DOHH2 (cell line): Measurements from ENCODE around the gene ABHD1.

Source experiments
- H3F3A ChIP-seq: fragments of 200-600 bp; sonication (generic), shearing (Covaris generic); 2 replicates; pipeline ENCODE4 v1.6.0; 2016; ENCODE audit warnings: antibody characterized with exemption, mild to moderate bottlenecking; ENCODE audit not compliant: control insufficient read depth, insufficient read depth
- H3K27ac ChIP-seq: fragments of 200-600 bp; sonication (generic); 2 replicates; pipeline ENCODE4 v1.5.1; 2014; ENCODE audit warnings: low read depth, mild to moderate bottlenecking, low read length, moderate library complexity
- H3K27me3 ChIP-seq: fragments of 200-600 bp; sonication (generic); 2 replicates; pipeline ENCODE4 v1.6.1; 2014; ENCODE audit warnings: mild to moderate bottlenecking, low read length, mixed read lengths; ENCODE audit not compliant: control insufficient read depth
- H3K36me3 ChIP-seq: fragments of 200-600 bp; sonication (generic); 2 replicates; pipeline ENCODE4 v1.6.1; 2014; ENCODE audit warnings: mild to moderate bottlenecking, low read length, moderate library complexity, mixed read lengths; ENCODE audit not compliant: control insufficient read depth
- H3K4me1 ChIP-seq: fragments of 200-600 bp; sonication (generic); 2 replicates; pipeline ENCODE4 v1.6.1; 2014; ENCODE audit warnings: mild to moderate bottlenecking, low read length, mixed read lengths; ENCODE audit not compliant: control insufficient read depth
- H3K4me2 ChIP-seq: fragments of 200-600 bp; sonication (generic); 2 replicates; pipeline ENCODE4 v1.6.0; 2014; ENCODE audit warnings: mild to moderate bottlenecking, low read length, moderate library complexity
- H3K4me3 ChIP-seq: fragments of 200-600 bp; sonication (generic); 2 replicates; pipeline ENCODE4 v1.5.1; 2014; ENCODE audit warnings: mild to moderate bottlenecking, low read length, mixed read lengths
- H3K79me2 ChIP-seq: fragments of 200-600 bp; sonication (generic); 2 replicates; pipeline ENCODE4 v1.6.1; 2014; ENCODE audit warnings: mild to moderate bottlenecking, low read length, mixed read lengths; ENCODE audit not compliant: control insufficient read depth
- H3K9me2 ChIP-seq: fragments of 200-600 bp; sonication (generic); replicated peaks from 2 replicates; pipeline ENCODE4 v1.6.1; 2014; ENCODE audit warnings: mild to moderate bottlenecking, low read length, mixed read lengths; ENCODE audit not compliant: control insufficient read depth
- H3K9me3 ChIP-seq: fragments of 200-600 bp; sonication (generic); 2 replicates; pipeline ENCODE4 v1.6.1; 2014; ENCODE audit warnings: antibody characterized with exemption, low read length, mixed read lengths; ENCODE audit not compliant: control insufficient read depth, insufficient read depth
- H4K20me1 ChIP-seq: fragments of 200-600 bp; sonication (generic); 2 replicates; pipeline ENCODE4 v1.6.0; 2014; ENCODE audit warnings: low read depth, mild to moderate bottlenecking, antibody characterized with exemption, low read length, moderate library complexity; ENCODE audit not compliant: control insufficient read depth, insufficient read depth
- EZH2phosphoT487 ChIP-seq: fragments of 200-600 bp; sonication (generic); IDR thresholded peaks from 2 replicates; pipeline ENCODE4 v1.6.1; 2017; ENCODE audit warnings: borderline replicate concordance, mild to moderate bottlenecking, antibody characterized with exemption, low read length, moderate library complexity, mixed read lengths
- TF ChIP-seq, protein P1 (sequence below): fragments of 200-600 bp; sonication (generic); IDR thresholded peaks from one replicate; pipeline ENCODE4 v1.5.1; 2014; ENCODE audit warnings: antibody characterized with exemption, mild to moderate bottlenecking, low read depth, low read length; ENCODE audit not compliant: poor library complexity, severe bottlenecking

Gene ABHD1

DNA sequence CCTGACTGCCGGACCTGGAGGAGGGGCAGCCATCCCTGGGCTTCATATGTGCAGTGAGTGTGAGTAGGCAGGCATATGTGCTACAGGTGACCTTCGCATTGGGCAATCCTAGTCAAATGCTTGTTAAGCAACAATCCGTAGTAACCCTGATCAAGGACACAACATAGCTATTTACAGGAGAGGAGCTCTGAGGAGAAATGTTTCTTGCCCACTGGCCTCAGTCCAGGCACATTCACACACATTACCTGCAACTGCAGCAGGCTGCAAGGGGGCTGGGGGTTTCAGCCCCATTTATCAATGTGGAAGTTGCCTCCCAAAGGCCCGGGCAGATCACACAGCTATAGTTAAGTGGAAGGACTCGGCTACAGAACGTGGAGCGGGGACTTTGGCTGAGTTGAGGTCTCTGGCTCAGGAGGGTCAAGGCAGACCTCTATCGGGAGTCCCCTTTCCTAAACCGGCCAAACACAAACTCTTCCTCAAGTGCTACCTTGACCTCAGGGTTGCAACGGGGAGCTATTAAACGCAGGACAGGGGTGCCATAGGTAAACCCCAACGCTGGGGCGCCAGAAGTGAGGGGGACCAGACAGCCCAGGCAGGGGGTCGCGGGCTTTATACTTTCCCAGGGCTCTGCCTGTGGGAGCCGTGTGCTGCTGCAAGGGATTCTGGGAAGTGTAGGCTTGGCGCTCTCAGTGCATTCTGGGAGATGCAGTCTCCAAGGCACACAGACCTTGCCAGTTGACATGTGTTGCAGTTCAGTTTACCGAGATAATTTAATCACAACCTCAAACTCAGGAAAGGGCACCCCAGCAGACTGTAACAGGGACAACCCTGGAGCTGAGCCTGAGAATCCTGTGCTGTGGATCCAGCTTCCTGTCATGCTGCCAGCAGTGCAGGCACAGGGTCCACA is 27.6 kb upstream of the ABHD1 start:
- Histone ChIP-seq H3K4me2 (peak overlapping the region; percentile 86), H3K4me1 (peaks cover 11% of the 10 kb centered on the region), H3K9me3 (no peaks in the 10 kb centered on the region), H3K9me2 (no peaks in the 10 kb centered on the region), H3F3A (no peaks in the 10 kb centered on the region), H3K79me2 (no peaks in the 10 kb centered on the region), H3K27me3 (no peaks in the 10 kb centered on the region), H3K27ac (no peak overlapping the region), H3K36me3 (no peaks in the 10 kb centered on the region), H3K4me3 (peak overlapping the region; percentile 70), H4K20me1 (no peaks in the 10 kb centered on the region)
- no peak for TF ChIP-seq EZH2phosphoT487
- TF ChIP-seq, protein P1, sequence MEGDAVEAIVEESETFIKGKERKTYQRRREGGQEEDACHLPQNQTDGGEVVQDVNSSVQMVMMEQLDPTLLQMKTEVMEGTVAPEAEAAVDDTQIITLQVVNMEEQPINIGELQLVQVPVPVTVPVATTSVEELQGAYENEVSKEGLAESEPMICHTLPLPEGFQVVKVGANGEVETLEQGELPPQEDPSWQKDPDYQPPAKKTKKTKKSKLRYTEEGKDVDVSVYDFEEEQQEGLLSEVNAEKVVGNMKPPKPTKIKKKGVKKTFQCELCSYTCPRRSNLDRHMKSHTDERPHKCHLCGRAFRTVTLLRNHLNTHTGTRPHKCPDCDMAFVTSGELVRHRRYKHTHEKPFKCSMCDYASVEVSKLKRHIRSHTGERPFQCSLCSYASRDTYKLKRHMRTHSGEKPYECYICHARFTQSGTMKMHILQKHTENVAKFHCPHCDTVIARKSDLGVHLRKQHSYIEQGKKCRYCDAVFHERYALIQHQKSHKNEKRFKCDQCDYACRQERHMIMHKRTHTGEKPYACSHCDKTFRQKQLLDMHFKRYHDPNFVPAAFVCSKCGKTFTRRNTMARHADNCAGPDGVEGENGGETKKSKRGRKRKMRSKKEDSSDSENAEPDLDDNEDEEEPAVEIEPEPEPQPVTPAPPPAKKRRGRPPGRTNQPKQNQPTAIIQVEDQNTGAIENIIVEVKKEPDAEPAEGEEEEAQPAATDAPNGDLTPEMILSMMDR, result no peak

DNA sequence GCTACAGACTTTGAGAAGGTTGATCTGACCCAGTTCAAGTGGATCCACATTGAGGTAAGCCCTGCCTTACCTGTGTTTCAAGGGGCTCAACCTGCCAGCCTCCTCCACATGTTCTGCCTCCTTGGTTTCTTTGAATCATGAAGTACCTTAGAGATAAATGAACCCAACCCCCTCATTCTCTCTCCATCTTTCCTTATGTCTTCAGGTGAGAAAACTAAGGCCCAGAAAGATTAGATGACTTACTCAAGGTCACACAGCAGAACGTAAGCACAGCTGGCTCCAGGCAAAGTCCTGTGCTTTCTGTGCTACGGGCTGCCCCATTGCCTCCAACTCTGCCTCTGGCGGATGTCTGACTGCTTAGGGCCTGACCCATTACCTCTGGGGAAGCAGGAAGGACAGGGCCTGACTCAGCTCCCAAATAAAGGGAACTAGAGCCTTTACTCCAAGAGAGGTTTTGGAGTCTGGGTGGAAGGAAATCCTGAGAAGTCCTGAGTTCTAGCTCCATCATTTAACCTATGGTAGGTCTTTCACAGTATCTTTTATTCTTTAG is 26.8 kb upstream of the ABHD1 start:
- no peak overlapping the region for H3K4me3 ChIP-seq

DNA sequence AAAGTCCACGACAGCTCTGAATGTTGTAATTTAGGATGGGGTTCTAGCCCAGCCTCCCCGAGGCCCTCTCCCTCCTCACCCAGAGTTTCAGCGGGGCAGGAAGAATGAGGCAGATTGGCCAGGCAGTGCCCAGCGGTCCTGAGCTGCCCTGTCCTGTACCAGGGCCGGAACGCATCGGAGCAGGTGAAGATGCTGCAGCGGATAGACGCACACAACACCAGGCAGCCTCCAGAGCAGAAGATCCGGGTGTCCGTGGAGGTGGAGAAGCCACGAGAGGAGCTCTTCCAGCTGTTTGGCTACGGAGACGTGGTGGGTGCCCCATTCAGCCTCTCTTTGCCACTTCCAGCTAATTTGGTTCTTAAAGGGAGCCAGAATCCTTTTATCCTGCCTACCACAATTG is 26.3 kb upstream of the ABHD1 start:
- Histone ChIP-seq H3K27ac (no peak overlapping the region), H3K79me2 (no peaks in the 10 kb centered on the region), H4K20me1 (no peaks in the 10 kb centered on the region), H3K4me2 (no peak overlapping the region), H3K9me2 (no peaks in the 10 kb centered on the region), H3K9me3 (no peaks in the 10 kb centered on the region), H3F3A (no peaks in the 10 kb centered on the region), H3K36me3 (no peaks in the 10 kb centered on the region), H3K27me3 (no peaks in the 10 kb centered on the region), H3K4me1 (peaks cover 11% of the 10 kb centered on the region), H3K4me3 (no peak overlapping the region)
- TF ChIP-seq, protein P1, result no peak
- no peak for TF ChIP-seq EZH2phosphoT487

More for the DNA sequence above, 26.8 kb upstream of the ABHD1 start:
- Histone ChIP-seq H3K4me2 (peak overlapping the region; percentile 86; the same call in 1 of the 2 replicates), H3K4me1 (peaks cover 11% of the 10 kb centered on the region), H3F3A (no peaks in the 10 kb centered on the region), H3K27ac (no peak overlapping the region), H4K20me1 (no peaks in the 10 kb centered on the region), H3K9me3 (no peaks in the 10 kb centered on the region), H3K27me3 (no peaks in the 10 kb centered on the region), H3K36me3 (no peaks in the 10 kb centered on the region), H3K9me2 (no peaks in the 10 kb centered on the region), H3K79me2 (no peaks in the 10 kb centered on the region)
- TF ChIP-seq, protein P1, result no peak
- no peak for TF ChIP-seq EZH2phosphoT487
